HG02763 (cell line): ENCODE results near the gene HYDIN.
"Not testable (repeated sequence)": the region's sequence is repeated elsewhere in the genome, so short reads cannot be mapped to it uniquely, and the experiment has no call there.

Experiments used
- ATAC-seq: cut with Tn5 transposase; IDR thresholded peaks from one replicate; pipeline ENCODE4 v1.9.1; 2021; ENCODE audit warnings: mild to moderate bottlenecking, moderate library complexity; ENCODE audit not compliant: unreplicated experiment

The HYDIN gene

GRCh38 chr16:71143246-71143645 lies 87.3 kb downstream of the HYDIN start:
- ATAC-seq: not testable (repeated sequence)

- ATAC-seq: not testable (repeated sequence)
Measured at GRCh38 chr16:71110565-71110964, 120.0 kb downstream of the HYDIN start.

GRCh38 chr16:71109656-71110208 lies 120.8 kb downstream of the HYDIN start:
- ATAC-seq: not testable (repeated sequence)

GRCh38 chr16:71105881-71106280 lies 124.6 kb downstream of the HYDIN start:
- not testable (repeated sequence) for ATAC-seq

GRCh38 chr16:71083573-71083972 lies 146.9 kb downstream of the HYDIN start:
- ATAC-seq: not testable (repeated sequence)

GRCh38 chr16:71080777-71081176 lies 149.7 kb downstream of the HYDIN start:
- not testable (repeated sequence) for ATAC-seq

GRCh38 chr16:71080262-71080661 lies 150.3 kb downstream of the HYDIN start:
- not testable (repeated sequence) for ATAC-seq

GRCh38 chr16:71070651-71071050 lies 159.9 kb downstream of the HYDIN start:
- not testable (repeated sequence) for ATAC-seq

GRCh38 chr16:71069842-71070241 lies 160.7 kb downstream of the HYDIN start:
- not testable (repeated sequence) for ATAC-seq

- ATAC-seq: not testable (repeated sequence)
Measured at GRCh38 chr16:71053897-71054609, 176.5 kb downstream of the HYDIN start.

GRCh38 chr16:71050307-71050706 lies 180.2 kb downstream of the HYDIN start:
- not testable (repeated sequence) for ATAC-seq

GRCh38 chr16:71039368-71040111 lies 191.0 kb downstream of the HYDIN start:
- ATAC-seq: not testable (repeated sequence)

GRCh38 chr16:71038421-71038820 lies 192.1 kb downstream of the HYDIN start:
- ATAC-seq: not testable (repeated sequence)

GRCh38 chr16:71037987-71038386 lies 192.5 kb downstream of the HYDIN start:
- not testable (repeated sequence) for ATAC-seq

- ATAC-seq: not testable (repeated sequence)
Measured at GRCh38 chr16:71028032-71028727, 202.3 kb downstream of the HYDIN start.

GRCh38 chr16:71027511-71027910 lies 203.0 kb downstream of the HYDIN start:
- not testable (repeated sequence) for ATAC-seq

- not testable (repeated sequence) for ATAC-seq
Measured at GRCh38 chr16:71023851-71024439, 206.6 kb downstream of the HYDIN start.

GRCh38 chr16:71021961-71022537 lies 208.5 kb downstream of the HYDIN start:
- ATAC-seq: not testable (repeated sequence)

GRCh38 chr16:71019067-71019682 lies 211.3 kb downstream of the HYDIN start:
- ATAC-seq: not testable (repeated sequence)

GRCh38 chr16:71015419-71015818 lies 215.1 kb downstream of the HYDIN start:
- not testable (repeated sequence) for ATAC-seq
